ENCODE results near the gene MORC3.
A peak's percentile ranks its signal among the peaks of the same experiment; 100 is the strongest.
"Not testable (repeated sequence)": the region's sequence is repeated elsewhere in the genome, so short reads cannot be mapped to it uniquely, and the experiment has no call there.

The MORC3 gene, protein sequence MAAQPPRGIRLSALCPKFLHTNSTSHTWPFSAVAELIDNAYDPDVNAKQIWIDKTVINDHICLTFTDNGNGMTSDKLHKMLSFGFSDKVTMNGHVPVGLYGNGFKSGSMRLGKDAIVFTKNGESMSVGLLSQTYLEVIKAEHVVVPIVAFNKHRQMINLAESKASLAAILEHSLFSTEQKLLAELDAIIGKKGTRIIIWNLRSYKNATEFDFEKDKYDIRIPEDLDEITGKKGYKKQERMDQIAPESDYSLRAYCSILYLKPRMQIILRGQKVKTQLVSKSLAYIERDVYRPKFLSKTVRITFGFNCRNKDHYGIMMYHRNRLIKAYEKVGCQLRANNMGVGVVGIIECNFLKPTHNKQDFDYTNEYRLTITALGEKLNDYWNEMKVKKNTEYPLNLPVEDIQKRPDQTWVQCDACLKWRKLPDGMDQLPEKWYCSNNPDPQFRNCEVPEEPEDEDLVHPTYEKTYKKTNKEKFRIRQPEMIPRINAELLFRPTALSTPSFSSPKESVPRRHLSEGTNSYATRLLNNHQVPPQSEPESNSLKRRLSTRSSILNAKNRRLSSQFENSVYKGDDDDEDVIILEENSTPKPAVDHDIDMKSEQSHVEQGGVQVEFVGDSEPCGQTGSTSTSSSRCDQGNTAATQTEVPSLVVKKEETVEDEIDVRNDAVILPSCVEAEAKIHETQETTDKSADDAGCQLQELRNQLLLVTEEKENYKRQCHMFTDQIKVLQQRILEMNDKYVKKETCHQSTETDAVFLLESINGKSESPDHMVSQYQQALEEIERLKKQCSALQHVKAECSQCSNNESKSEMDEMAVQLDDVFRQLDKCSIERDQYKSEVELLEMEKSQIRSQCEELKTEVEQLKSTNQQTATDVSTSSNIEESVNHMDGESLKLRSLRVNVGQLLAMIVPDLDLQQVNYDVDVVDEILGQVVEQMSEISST

DNA sequence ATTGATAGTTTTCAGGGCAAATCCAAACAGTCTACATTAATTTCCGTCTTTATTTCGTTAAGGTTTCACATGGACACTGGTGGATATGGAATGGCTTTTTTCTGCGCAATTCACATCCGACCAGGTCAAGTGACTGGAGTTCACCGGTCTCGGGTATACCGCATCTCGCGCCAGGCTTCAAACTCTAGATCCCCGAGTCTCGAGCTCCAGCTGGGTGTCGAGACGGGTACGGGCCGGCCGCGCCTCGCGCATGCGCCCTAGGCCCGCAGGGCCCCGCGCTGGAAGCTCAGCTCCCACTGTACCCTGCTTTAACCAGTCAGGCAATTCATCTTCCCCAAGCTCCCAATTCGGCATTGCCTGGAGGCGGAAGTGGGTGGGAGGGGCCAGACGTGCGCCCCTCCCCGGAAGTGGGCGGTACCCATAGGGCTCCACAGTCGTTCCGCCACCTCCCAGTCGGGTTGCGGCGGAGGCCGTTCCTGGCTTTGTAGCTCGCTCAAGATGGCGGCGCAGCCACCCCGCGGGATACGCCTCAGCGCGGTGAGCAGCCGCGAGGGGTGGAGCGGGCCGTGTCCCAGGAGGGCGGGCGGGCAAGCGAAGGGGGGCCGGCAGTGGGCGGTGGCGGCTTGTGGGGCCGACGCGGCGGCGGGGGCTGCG is at the start of gene MORC3:
Gene MORC3, plus strand, starts transcription at position 431 of the 654 bp plus-strand sequence. Its CDS starts 68 bp downstream, at position 499.
- TF ChIP-seq, protein P1, sequence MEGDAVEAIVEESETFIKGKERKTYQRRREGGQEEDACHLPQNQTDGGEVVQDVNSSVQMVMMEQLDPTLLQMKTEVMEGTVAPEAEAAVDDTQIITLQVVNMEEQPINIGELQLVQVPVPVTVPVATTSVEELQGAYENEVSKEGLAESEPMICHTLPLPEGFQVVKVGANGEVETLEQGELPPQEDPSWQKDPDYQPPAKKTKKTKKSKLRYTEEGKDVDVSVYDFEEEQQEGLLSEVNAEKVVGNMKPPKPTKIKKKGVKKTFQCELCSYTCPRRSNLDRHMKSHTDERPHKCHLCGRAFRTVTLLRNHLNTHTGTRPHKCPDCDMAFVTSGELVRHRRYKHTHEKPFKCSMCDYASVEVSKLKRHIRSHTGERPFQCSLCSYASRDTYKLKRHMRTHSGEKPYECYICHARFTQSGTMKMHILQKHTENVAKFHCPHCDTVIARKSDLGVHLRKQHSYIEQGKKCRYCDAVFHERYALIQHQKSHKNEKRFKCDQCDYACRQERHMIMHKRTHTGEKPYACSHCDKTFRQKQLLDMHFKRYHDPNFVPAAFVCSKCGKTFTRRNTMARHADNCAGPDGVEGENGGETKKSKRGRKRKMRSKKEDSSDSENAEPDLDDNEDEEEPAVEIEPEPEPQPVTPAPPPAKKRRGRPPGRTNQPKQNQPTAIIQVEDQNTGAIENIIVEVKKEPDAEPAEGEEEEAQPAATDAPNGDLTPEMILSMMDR (IDR thresholded peaks at IDR 0.05; ENCODE audit: insufficient read depth, missing control alignments), result no peak
- DNase-seq (ENCODE audit: insufficient read length, low spot score) (peak; percentile 95), FAIRE-seq (no peak)

DNA sequence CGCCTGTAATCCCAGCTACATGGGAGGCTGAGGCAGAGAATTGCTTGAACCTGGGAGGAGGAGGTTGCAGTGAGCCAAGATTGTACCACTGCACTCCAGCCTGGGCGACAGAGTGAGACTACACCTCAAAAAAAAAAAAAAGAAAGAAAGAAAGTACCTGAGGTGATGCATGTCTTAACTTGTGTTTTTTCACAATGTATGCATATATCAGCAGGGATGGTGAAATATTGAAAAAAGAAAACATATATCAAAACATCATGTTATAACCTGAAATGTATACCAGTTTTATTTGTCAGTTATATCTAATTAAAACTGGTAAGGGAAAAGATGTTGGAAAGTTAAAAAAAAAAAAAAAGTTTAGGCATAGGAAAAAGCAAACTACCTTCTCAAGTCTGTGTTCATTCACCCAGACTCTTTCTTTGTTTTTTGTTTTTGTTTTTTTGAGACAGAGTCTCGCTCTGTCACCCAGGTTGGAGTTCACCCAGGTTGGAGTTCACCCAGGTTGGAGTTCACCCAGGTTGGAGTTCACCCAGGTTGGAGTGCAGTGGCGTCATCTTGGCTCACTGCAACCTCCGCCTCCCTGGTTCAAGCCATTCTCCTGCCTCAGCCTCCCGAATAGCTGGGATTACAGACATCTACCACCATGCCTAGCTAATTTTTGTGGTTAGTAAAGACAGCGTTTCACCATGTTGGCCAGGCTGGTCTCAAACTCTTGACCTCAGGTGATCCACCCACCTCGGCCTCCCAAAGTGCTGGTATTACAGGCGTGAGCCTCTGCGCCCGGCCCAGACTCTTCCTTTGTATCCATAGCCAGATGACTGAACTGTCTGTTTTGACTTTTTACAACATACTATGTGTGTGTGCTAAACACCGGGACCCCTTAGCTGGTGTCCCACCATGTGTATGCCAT is 49.0 kb upstream of the MORC3 start:
- not testable (repeated sequence) for DNase-seq (ENCODE audit: insufficient read length, low spot score); FAIRE-seq

DNA sequence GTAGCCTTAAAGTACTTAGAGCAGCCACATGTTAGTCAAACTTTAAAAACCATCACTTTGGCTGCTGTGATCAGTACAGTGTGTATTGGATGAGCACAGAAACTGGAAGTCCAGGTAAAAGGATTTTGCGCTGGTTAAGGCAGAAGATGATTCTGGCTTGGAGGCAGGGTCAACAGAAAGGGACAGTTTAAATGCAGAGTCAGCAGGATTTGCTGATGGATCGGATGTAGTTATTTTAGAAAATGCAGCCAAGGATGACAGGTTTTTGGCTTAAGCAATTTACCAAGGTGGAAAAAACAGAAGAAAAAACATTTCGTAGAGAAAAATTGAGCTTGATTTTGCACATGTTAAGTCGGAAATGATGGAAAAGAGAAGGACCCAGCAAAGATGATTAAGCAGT is 45.9 kb upstream of the MORC3 start:
- DNase-seq (ENCODE audit: insufficient read length, low spot score) (no peak), FAIRE-seq (no peak)
- TF ChIP-seq, protein P1 (IDR thresholded peaks at IDR 0.05; ENCODE audit: insufficient read depth, missing control alignments), result no peak

DNA sequence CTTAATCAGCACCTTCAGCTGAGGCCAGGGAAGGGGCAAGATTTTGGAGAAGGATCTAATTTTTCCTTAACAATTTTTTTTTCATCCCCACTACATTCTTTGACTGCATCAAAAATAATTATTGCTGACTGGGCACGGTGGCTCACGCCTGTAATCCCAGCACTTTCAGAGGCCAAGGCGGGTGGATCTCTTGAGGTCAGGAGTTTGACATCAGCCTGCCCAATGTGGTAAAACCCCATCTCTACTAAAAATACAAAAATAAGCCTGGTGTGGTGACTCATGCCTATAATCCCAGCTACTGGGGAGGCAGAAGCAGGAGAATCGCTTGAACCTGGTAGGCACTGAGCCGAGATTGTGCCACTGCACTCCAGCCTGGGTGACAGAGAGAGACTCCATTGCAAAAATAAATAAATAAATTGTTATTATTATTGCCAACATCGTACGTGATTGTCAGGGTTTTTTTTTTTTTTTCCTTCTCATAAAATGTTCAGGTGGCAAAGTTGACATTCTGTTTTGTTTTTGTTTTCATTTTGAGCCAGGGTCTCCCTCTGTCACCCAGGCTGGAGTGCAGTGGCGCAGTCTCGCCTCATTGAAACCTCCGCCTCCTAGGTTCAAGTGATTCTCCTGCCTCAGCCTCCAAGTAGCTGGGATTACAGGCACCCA is 37.3 kb upstream of the MORC3 start:
- TF ChIP-seq, protein P1 (IDR thresholded peaks at IDR 0.05; ENCODE audit: insufficient read depth, missing control alignments), result no peak
- FAIRE-seq (no peak), DNase-seq (ENCODE audit: insufficient read length, low spot score) (no peak)

DNA sequence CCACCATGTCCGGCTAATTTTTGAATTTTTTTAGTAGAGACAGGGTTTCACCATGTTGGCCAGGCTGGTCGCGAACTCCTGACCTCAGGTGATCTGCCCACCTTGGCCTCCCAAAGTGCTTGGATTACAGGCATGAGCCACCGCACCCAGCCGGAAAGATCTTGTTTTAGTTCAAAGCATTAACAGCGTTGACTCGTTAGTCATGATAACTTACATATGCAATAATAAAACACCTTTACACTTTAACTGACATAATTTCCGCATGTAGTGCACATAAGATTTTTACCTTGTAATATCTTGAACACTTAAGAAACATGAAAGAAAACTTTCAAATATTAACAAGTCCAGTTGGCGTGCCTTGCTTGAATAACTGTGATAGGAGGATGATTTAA is 36.8 kb upstream of the MORC3 start:
- FAIRE-seq, result not testable (repeated sequence)

DNA sequence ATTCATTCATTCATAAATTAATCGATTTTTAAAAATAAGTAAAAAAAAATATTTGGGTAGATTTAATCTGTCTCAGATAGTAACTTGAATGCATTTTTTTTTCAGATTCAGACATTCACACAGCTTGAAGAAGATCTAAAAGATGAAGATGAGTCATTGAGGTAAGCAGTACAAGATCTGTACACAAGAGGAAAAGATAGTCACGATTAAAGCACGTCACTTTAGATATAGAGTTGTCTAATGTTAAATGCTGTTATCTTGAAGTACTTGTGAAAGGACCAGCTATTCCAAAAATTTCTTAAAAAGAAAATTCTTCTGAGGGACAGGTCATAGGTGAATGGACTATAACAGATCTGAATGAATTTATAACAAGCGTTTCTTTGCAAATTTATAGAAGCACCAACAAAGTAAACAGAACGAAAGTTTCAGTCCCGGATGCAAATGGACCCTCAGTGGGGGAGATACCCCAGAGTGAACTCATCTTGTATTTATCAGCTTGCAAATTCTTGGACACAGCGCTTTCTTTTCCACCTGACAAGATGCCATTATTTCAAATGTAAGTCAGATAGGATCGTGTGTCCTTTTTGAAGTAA is 31.2 kb upstream of the MORC3 start:
- TF ChIP-seq, protein P1 (IDR thresholded peaks at IDR 0.05; ENCODE audit: insufficient read depth, missing control alignments), result no peak
- DNase-seq (ENCODE audit: insufficient read length, low spot score) (no peak), FAIRE-seq (no peak)

More for the DNA sequence above, 36.8 kb upstream of the MORC3 start:
- not testable (repeated sequence) for DNase-seq (ENCODE audit: insufficient read length, low spot score)

DNA sequence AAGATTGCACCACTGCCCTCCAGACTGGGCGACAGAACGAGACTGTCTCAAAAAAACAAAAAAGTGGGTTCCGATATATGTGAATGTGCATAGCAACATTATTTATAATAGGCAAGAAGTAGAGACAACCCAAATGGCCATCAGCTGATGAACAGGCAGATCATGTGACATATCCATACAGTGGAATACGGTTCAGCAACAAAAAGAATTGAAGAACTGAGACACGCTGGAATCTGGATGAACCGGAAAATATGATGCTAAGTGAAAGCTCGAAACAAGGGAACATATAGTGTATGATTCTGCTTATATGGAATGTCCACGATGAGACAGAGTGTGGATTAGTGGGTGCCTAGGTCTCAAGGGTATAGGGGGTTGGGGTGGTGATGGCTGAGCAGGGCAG is 28.5 kb upstream of the MORC3 start:
- DNase-seq (ENCODE audit: insufficient read length, low spot score), result no peak
- FAIRE-seq, result no peak
- TF ChIP-seq, protein P1 (IDR thresholded peaks at IDR 0.05; ENCODE audit: insufficient read depth, missing control alignments), result no peak

All from D721Med (cell line).